Skeletal muscle tissue (tissue), 4 donors: ENCODE measurements around the gene MMP25. TPM values are rescaled to one million over a fixed set of nuclear protein-coding genes. Genes with fewer than 3 reads are reported as not detected.
"Not testable (repeated sequence)": the region's sequence is repeated elsewhere in the genome, so short reads cannot be mapped to it uniquely, and the experiment has no call there.

Source experiments
- H3K27ac ChIP-seq: one replicate; pipeline ENCODE4 v1.7.0; 2013; ENCODE audit warnings: mild to moderate bottlenecking, low read depth, low read length, inconsistent platforms
- H3K27me3 ChIP-seq, 3 donors: one replicate each; pipeline ENCODE4 v1.7.0; 2013; ENCODE audit warnings: low read length in 3 of 3; ENCODE audit not compliant: control insufficient read depth in 3 of 3, insufficient read depth in 3 of 3
- H3K36me3 ChIP-seq, 3 donors: one replicate each; pipeline ENCODE4 v1.7.0; 2013; ENCODE audit warnings: low read length in 3 of 3; ENCODE audit not compliant: control insufficient read depth in 3 of 3, insufficient read depth in 3 of 3
- H3K4me1 ChIP-seq, 3 donors: one replicate each; pipeline ENCODE4 v1.7.0; 2013; ENCODE audit warnings: low read length in 3 of 3, mild to moderate bottlenecking in 3 of 3; ENCODE audit not compliant: control insufficient read depth in 3 of 3, insufficient read depth in 3 of 3
- H3K4me3 ChIP-seq, 3 donors: one replicate each; pipeline ENCODE4 v1.7.0; 2013; ENCODE audit warnings: low read length in 3 of 3
- H3K9ac ChIP-seq, 3 donors: one replicate each; pipeline ENCODE4 v1.7.0; 2013; ENCODE audit warnings: low read length in 3 of 3, mild to moderate bottlenecking in 3 of 3, moderate library complexity in 2 of 3, low read depth in 1 of 3
- H3K9me3 ChIP-seq, 3 donors: one replicate each; pipeline ENCODE4 v1.7.0; 2013; ENCODE audit warnings: low read length in 3 of 3; ENCODE audit not compliant: control insufficient read depth in 3 of 3
- total RNA-seq: library from RNA; depleted of rRNA; stranded (reverse); fragments of >200 nt; gene quantifications from one replicate; pipeline ENCODE4 v1.2.3, GENCODE V29; 2014
- donor health status: Osteomylitis.

The MMP25 gene
- total RNA-seq, 1 donor from 2014 or later: 0.52 TPM

DNA sequence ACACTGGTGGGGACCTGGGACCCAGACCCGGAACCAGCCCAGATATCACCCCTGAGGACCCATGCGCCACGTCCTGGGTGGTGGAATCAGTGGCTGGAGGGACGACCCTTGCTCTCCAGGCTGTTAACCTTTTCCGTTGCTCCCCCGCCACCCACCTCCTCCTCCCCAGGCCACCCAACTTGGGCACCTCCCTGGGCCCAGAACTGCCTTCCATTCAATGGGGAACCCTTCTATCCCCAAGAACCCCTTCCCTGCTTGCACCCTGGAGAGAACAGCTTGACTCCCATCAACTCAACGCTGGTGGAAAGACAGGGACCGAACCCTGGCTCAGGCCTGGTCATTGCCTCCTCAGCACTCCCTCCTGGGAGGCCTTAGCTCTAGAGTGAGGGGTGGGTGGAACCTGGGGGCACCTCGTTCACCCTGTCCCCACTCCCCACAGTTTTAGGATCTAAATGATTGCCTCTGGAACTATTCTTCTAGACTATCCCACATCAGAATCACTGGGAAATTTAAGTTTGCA is 13.4 kb downstream of the MMP25 start:
- peak overlapping the region; percentile 73 to 90 (median 77) for H3K9ac ChIP-seq
- H3K27me3 ChIP-seq: no peaks in the 10 kb centered on the region
- peak overlapping the region; percentile 80 for H3K27ac ChIP-seq
- peak overlapping the region; percentile 56 to 81 (median 76) for H3K4me3 ChIP-seq
- H3K4me1 ChIP-seq: peaks cover 24 to 39% (median 32%) of the 10 kb centered on the region in 3 donors
- H3K36me3 ChIP-seq: peaks cover 0 to 2% (median under 1%) of the 10 kb centered on the region in 3 donors
- no peaks in the 10 kb centered on the region for H3K9me3 ChIP-seq

DNA sequence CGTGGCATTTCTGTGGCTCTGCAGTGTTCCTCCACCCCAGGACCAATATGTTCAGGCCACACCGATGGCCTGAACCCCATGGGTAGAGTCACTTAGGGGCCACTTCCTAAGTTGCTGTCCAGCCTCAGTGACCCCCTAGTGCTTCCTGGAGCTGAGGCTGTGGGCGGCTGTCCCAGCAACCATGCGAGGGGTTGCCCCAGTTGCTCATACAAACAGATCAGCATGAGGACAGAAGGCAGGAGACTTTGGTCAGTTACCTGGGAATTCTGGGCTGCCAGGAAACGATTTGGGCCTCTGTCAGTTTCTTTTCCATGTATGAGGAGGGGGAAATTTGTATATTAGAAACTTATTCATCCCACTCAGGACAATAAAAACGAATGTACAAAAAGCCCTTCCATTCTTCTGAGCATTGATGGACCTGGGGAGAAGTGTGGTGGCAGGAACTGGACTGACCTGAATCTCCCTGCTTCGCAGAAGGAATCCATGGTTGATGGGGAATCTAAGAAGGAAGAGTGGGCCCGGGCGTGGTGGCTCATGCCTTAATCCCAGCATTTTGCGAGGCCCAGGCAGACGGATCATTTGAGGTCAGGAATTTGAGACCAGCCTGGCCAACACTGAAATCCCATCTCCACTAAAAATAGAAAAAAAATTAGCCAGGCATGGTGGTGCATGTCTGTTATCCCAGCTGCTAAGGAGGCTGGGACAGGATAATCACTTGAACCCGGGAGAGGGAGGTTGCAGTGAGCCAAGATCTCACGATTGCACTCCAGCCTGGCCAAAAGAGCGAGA is 14.2 kb downstream of the MMP25 start:
- Histone ChIP-seq H3K27ac (peak overlapping the region; percentile 80), H3K4me1 (peaks cover 32 to 43% (median 39%) of the 10 kb centered on the region in 3 donors), H3K9ac (peak overlapping the region in 2 of 3 donors; percentile 53 to 90), H3K27me3 (no peaks in the 10 kb centered on the region), H3K9me3 (no peaks in the 10 kb centered on the region), H3K4me3 (peak overlapping the region in 2 of 3 donors; percentile 27 to 76), H3K36me3 (no peaks in the 10 kb centered on the region)

GRCh38 chr16:3062553-3062952 is 16.2 kb downstream of the MMP25 start:
- Histone ChIP-seq H3K4me1 (peaks cover 50 to 57% (median 53%) of the 10 kb centered on the region in 3 donors), H3K4me3 (no peak overlapping the region), H3K36me3 (no peaks in the 10 kb centered on the region), H3K27ac (no peak overlapping the region), H3K9ac (no peak overlapping the region), H3K9me3 (no peaks in the 10 kb centered on the region), H3K27me3 (no peaks in the 10 kb centered on the region)

GRCh38 chr16:3063625-3064386 is 17.4 kb downstream of the MMP25 start:
- no peak overlapping the region for H3K4me3 ChIP-seq
- peak overlapping the region in 1 of 3 donors; percentile 23 for H3K9ac ChIP-seq
- H3K27ac ChIP-seq: no peak overlapping the region
- H3K9me3 ChIP-seq: no peaks in the 10 kb centered on the region
- H3K36me3 ChIP-seq: peaks cover 0 to 6% (median 6%) of the 10 kb centered on the region in 3 donors
- no peaks in the 10 kb centered on the region for H3K27me3 ChIP-seq
- peaks cover 46 to 61% (median 56%) of the 10 kb centered on the region in 3 donors for H3K4me1 ChIP-seq

- Histone ChIP-seq H3K9ac (peak within 1 kb of the TSS; percentile 57 to 89 (median 73)), H3K27me3 (no peaks in the 10 kb centered on the region), H3K4me1 (peaks cover 38 to 53% (median 48%) of the 10 kb centered on the region in 3 donors), H3K36me3 (peaks cover 0 to 11% (median 7%) of the 10 kb centered on the region in 3 donors), H3K27ac (peak within 1 kb of the TSS; percentile 48), H3K4me3 (peak within 1 kb of the TSS; percentile 24 to 85 (median 84)), H3K9me3 (no peaks in the 10 kb centered on the region)
These were observed 18.8 kb downstream of the MMP25 start, which contains the start of gene IL32 for GRCh38 chr16:3065069-3065741. Gene IL32 (plus strand): TSS chr16:3065640. CDS start chr16:3065812, 172 bp downstream.

DNA sequence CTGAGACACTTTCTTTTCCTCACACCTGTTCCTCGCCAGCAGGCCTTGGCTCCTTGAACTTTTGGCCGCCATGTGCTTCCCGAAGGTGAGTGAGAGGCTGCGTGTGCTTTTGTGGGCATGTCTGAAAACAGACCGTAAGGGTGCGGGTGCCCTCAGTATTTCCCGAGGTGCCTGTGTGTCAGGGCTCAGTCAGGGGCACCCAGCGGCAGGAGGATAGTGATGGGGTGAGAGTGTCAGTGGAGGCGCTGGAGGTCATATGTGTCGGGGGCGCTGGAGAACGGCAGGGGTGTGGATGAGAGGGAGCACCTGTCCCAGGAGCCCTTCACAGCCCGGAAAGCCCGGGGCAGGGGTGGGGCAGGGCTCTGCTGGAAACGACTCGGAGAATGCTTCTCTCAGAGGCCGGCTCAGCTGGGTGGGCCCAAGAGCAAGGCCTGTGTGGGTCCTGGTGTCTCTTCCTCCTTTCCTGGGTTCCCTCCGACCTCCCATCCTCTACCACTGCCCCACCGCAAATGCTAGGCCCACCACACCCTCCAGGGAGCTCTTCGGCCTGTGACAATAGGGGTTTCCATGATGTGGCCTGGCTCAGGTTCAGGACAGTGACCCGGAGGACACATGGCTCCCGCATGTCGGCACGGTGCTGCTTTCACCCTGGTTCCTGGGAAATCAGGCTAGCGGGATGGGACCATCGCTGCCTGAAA is 19.5 kb downstream of the MMP25 start:
- H3K36me3 ChIP-seq: peaks cover 0 to 11% (median 7%) of the 10 kb centered on the region in 3 donors
- peaks cover 31 to 47% (median 42%) of the 10 kb centered on the region in 3 donors for H3K4me1 ChIP-seq
- H3K27ac ChIP-seq: peak overlapping the region; percentile 48
- H3K9me3 ChIP-seq: no peaks in the 10 kb centered on the region
- peak overlapping the region; percentile 57 to 89 (median 73) for H3K9ac ChIP-seq
- peak overlapping the region; percentile 24 to 85 (median 84) for H3K4me3 ChIP-seq
- no peaks in the 10 kb centered on the region for H3K27me3 ChIP-seq

DNA sequence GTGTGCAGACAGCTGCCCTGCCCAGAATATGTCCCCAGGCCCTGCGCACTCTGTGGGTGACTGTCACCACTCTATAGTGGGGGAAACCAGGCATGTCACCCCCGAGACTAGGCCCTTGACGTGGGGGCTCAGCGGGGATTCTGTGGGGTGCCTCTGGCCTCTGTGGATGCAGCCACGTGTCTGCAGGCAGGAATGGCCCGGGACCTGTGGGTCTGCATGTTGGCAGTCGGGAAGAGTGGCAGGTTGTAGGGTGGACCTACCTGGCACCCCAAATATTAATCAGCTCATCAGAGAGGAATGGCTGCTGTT is 20.0 kb downstream of the MMP25 start:
- Histone ChIP-seq H3K4me3 (peak overlapping the region; percentile 24 to 85 (median 84)), H3K36me3 (peaks cover 0 to 11% (median 7%) of the 10 kb centered on the region in 3 donors), H3K9me3 (no peaks in the 10 kb centered on the region), H3K27me3 (no peaks in the 10 kb centered on the region), H3K9ac (peak overlapping the region in 2 of 3 donors; percentile 73 to 89), H3K4me1 (peaks cover 27 to 43% (median 40%) of the 10 kb centered on the region in 3 donors), H3K27ac (no peak overlapping the region)

DNA sequence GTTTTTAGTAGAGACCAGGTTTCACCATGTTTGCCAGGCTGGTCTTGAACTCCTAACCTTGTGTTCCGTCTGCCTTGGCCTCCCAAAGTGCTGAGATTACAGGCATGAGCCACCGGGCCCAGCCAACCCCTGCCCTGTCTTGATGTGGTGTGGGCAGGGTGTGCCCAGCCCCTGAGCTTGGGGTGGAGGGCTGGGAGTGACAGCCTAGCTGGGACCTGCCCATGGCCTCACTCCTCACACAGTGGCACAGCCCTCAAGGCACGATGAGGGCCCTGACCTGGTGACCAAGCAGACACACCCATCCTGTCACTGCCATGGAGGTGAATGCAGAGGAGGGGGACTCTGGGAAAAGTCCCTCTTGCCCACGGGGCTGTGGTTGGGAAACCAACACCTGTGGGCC is 22.1 kb downstream of the MMP25 start:
- Histone ChIP-seq H3K4me3 (no peak overlapping the region), H3K36me3 (peaks cover 0 to 11% (median 7%) of the 10 kb centered on the region in 3 donors), H3K27me3 (peaks cover 0 to under 1% (median 0%) of the 10 kb centered on the region in 3 donors), H3K9ac (peak overlapping the region in 2 of 3 donors; percentile 10 to 16), H3K27ac (no peak overlapping the region), H3K9me3 (no peaks in the 10 kb centered on the region), H3K4me1 (peaks cover 22 to 40% (median 33%) of the 10 kb centered on the region in 3 donors)

DNA sequence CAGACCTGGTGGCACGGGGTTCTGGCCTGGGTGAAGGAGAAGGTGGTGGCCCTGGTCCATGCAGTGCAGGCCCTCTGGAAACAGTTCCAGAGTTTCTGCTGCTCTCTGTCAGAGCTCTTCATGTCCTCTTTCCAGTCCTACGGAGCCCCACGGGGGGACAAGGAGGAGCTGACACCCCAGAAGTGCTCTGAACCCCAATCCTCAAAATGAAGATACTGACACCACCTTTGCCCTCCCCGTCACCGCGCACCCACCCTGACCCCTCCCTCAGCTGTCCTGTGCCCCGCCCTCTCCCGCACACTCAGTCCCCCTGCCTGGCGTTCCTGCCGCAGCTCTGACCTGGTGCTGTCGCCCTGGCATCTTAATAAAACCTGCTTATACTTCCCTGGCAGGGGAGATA is 22.8 kb downstream of the MMP25 start:
- H3K9me3 ChIP-seq, H3K27me3 ChIP-seq, H3K9ac ChIP-seq, H3K27ac ChIP-seq, H3K4me3 ChIP-seq: not testable (repeated sequence)
- H3K4me1 ChIP-seq: peaks cover 26 to 41% (median 33%) of the 10 kb centered on the region in 3 donors
- H3K36me3 ChIP-seq: peaks cover 0 to 11% (median 7%) of the 10 kb centered on the region in 3 donors
